H9 (cell line): ENCODE data around the gene BTBD8. TPM values are rescaled to one million over a fixed set of nuclear protein-coding genes. Genes with fewer than 3 reads are reported as not detected.
A peak's percentile ranks its signal among the peaks of the same experiment; 100 is the strongest.

Experiments used
- DNase-seq: peaks from one replicate; pipeline ENCODE4 v3.0.0-alpha.2; 2017
- H2AFZ ChIP-seq: one replicate; pipeline ENCODE4 v1.6.1; 2013; ENCODE audit warnings: mild to moderate bottlenecking, low read length, control low read depth, moderate library complexity
- H2AK5ac ChIP-seq: 2 replicates; pipeline ENCODE4 v1.6.1; 2013; ENCODE audit warnings: low read length, control low read depth, mixed read lengths; ENCODE audit not compliant: insufficient read length
- H2BK120ac ChIP-seq: one replicate; pipeline ENCODE4 v1.6.1; 2013; ENCODE audit warnings: low read depth, mild to moderate bottlenecking, low read length, control low read depth, inconsistent platforms; ENCODE audit not compliant: poor library complexity, severe bottlenecking
- H2BK12ac ChIP-seq: 2 replicates; pipeline ENCODE4 v1.6.1; 2013; ENCODE audit warnings: low read length, control low read depth, mixed read lengths, low read depth; ENCODE audit not compliant: insufficient read length
- H2BK15ac ChIP-seq: 2 replicates; pipeline ENCODE4 v1.6.1; 2013; ENCODE audit warnings: low read depth, low read length, control low read depth
- H2BK20ac ChIP-seq: one replicate; pipeline ENCODE4 v1.6.1; 2013; ENCODE audit warnings: low read depth, mild to moderate bottlenecking, low read length, control low read depth, inconsistent platforms; ENCODE audit not compliant: poor library complexity, severe bottlenecking
- H2BK5ac ChIP-seq: 2 replicates; pipeline ENCODE4 v1.6.1; 2013; ENCODE audit warnings: low read length, control low read depth, mixed read lengths; ENCODE audit not compliant: insufficient read length
- H3K14ac ChIP-seq: 2 replicates; pipeline ENCODE4 v1.6.1; 2013; ENCODE audit warnings: low read length, control low read depth; ENCODE audit not compliant: insufficient read depth
- H3K18ac ChIP-seq: 2 replicates; pipeline ENCODE4 v1.6.1; 2013; ENCODE audit warnings: low read depth, mild to moderate bottlenecking, mixed read lengths, low read length, control low read depth; ENCODE audit not compliant: insufficient read length
- H3K23ac ChIP-seq: 2 replicates; pipeline ENCODE4 v1.6.1; 2013; ENCODE audit warnings: low read length, control low read depth, mixed read lengths, low read depth; ENCODE audit not compliant: insufficient read length
- H3K23me2 ChIP-seq: 2 replicates; pipeline ENCODE4 v1.6.1; 2013; ENCODE audit warnings: low read depth, mild to moderate bottlenecking, mixed read lengths, low read length, control low read depth; ENCODE audit not compliant: insufficient read length, poor library complexity, severe bottlenecking
- H3K27ac ChIP-seq: 2 replicates; pipeline ENCODE4 v1.5.1; 2013; ENCODE audit warnings: low read length, control low read depth, mixed read lengths, low read depth; ENCODE audit not compliant: insufficient read length
- H3K27me3 ChIP-seq: 2 replicates; pipeline ENCODE4 v1.6.1; 2013; ENCODE audit warnings: low read length, control low read depth, inconsistent platforms; ENCODE audit not compliant: insufficient read depth
- H3K4ac ChIP-seq: 2 replicates; pipeline ENCODE4 v1.6.1; 2013; ENCODE audit warnings: low read depth, mild to moderate bottlenecking, control low read depth, inconsistent platforms, low read length, moderate library complexity
- H3K4me1 ChIP-seq: 2 replicates; pipeline ENCODE4 v1.6.1; 2013; ENCODE audit warnings: low read length, control low read depth, inconsistent platforms; ENCODE audit not compliant: insufficient read depth
- H3K4me2 ChIP-seq: 2 replicates; pipeline ENCODE4 v1.6.1; 2013; ENCODE audit warnings: low read length, control low read depth, mixed read lengths; ENCODE audit not compliant: insufficient read length, insufficient read depth
- H3K56ac ChIP-seq: 2 replicates; pipeline ENCODE4 v1.6.1; 2013; ENCODE audit warnings: low read depth, mild to moderate bottlenecking, mixed read lengths, low read length, control low read depth; ENCODE audit not compliant: insufficient read length
- H3K79me1 ChIP-seq: 2 replicates; pipeline ENCODE4 v1.6.1; 2013; ENCODE audit warnings: low read depth, mild to moderate bottlenecking, moderate library complexity, low read length, control low read depth, inconsistent platforms; ENCODE audit not compliant: insufficient read depth, poor library complexity, severe bottlenecking
- H3K79me2 ChIP-seq: 2 replicates; pipeline ENCODE4 v1.6.1; 2013; ENCODE audit warnings: low read length, control low read depth, inconsistent platforms; ENCODE audit not compliant: insufficient read depth
- H3K9ac ChIP-seq: 2 replicates; pipeline ENCODE4 v1.6.1; 2013; ENCODE audit warnings: low read length, control low read depth, mixed read lengths; ENCODE audit not compliant: insufficient read length; ENCODE audit errors: extremely low read depth
- H3K9me3 ChIP-seq: one replicate; pipeline ENCODE4 v1.6.1; 2013; ENCODE audit warnings: low read depth, low read length, inconsistent platforms; ENCODE audit not compliant: control insufficient read depth
- H3T11ph ChIP-seq: one replicate; pipeline ENCODE4 v1.6.1; 2013; ENCODE audit warnings: mild to moderate bottlenecking, low read length, control low read depth, inconsistent platforms
- H4K20me1 ChIP-seq: one replicate; pipeline ENCODE4 v1.6.1; 2013; ENCODE audit not compliant: control insufficient read depth, insufficient read length, insufficient read depth
- H4K5ac ChIP-seq: 2 replicates; pipeline ENCODE4 v1.6.1; 2013; ENCODE audit warnings: low read depth, mild to moderate bottlenecking, mixed read lengths, low read length, control low read depth; ENCODE audit not compliant: insufficient read length
- H4K8ac ChIP-seq: replicated peaks from 2 replicates; pipeline ENCODE4 v1.6.1; 2013; ENCODE audit warnings: low read length, control low read depth, mixed read lengths, low read depth; ENCODE audit not compliant: insufficient read length
- H4K91ac ChIP-seq: 2 replicates; pipeline ENCODE4 v1.6.1; 2013; ENCODE audit warnings: low read depth, mild to moderate bottlenecking, moderate library complexity, mixed read lengths, low read length, control low read depth; ENCODE audit not compliant: insufficient read length
- H3K27ac Mint-ChIP-seq, 3 experiments: 2 replicates in 2 of 3; 3 replicates in 1 of 3; pipeline ENCODE4 v1.8.0; 2020 to 2021; ENCODE audit warnings: mixed read lengths in 3 of 3, mild to moderate bottlenecking in 1 of 3, moderate library complexity in 1 of 3
- H3K27me3 Mint-ChIP-seq: 2 replicates; pipeline ENCODE4 v1.8.0; 2021; ENCODE audit warnings: low read depth, mild to moderate bottlenecking, moderate library complexity, mixed read lengths
- H3K36me3 Mint-ChIP-seq, 3 experiments: 2 replicates in 2 of 3; 3 replicates in 1 of 3; pipeline ENCODE4 v1.8.0; 2020 to 2021; ENCODE audit warnings: low read depth in 3 of 3, mixed read lengths in 3 of 3; ENCODE audit not compliant: insufficient read depth in 1 of 3
- H3K4me1 Mint-ChIP-seq, 2 experiments: 2 replicates each; pipeline ENCODE4 v1.8.0; 2020; ENCODE audit warnings: mixed read lengths in 2 of 2
- H3K4me3 Mint-ChIP-seq, 2 experiments: 2 replicates in 1 of 2; 3 replicates in 1 of 2; pipeline ENCODE4 v1.8.0; 2020 to 2021; ENCODE audit warnings: mild to moderate bottlenecking in 2 of 2, mixed read lengths in 2 of 2, moderate library complexity in 1 of 2
- H3K9me3 Mint-ChIP-seq, 2 experiments: 2 replicates in 1 of 2; 3 replicates in 1 of 2; pipeline ENCODE4 v1.8.0; 2020; ENCODE audit warnings: mild to moderate bottlenecking in 2 of 2, mixed read lengths in 2 of 2, moderate library complexity in 1 of 2
- WGBS: extraction: QIAGEN DNeasy Blood & Tissue Kit; methylation state at CpG from one replicate; pipeline ENCODE4 v1.1.7; 2013; ENCODE audit warnings: missing lambda C conversion rate, low lambda C conversion rate, mixed read lengths; ENCODE audit not compliant: insufficient read length; ENCODE audit errors: extremely low coverage; 5-methylcytosine and 5-hydroxymethylcytosine counted together
- total RNA-seq: library from RNA; stranded (reverse); gene quantifications from 2 replicates; pipeline ENCODE4 v1.2.1, GENCODE V29; 2021
- TF ChIP-seq, protein P1 (sequence below): fragments of 200-600 bp; sonication (generic); conservative IDR thresholded peaks from 3 replicates; pipeline ENCODE4 v1.8.0; 2021; ENCODE audit warnings: antibody characterized with exemption, mild to moderate bottlenecking

BTBD8 gene
- total RNA-seq, 1 experiment from 2014 or later = 1.4 TPM

GRCh38 chr1:92218559-92218958, 138.4 kb downstream of the BTBD8 start:
- Histone ChIP-seq H3K27me3 (no peaks in the 10 kb centered on the region), H3K9ac (no peak overlapping the region), H2AK5ac (no peak overlapping the region), H4K5ac (no peak overlapping the region), H3K14ac (no peak overlapping the region), H4K91ac (no peak overlapping the region), H3K79me2 (no peaks in the 10 kb centered on the region), H3K27ac (no peak overlapping the region), H3K18ac (no peak overlapping the region), H2BK20ac (no peak overlapping the region), H2BK5ac (no peak overlapping the region), H3K56ac (no peak overlapping the region), H3K4ac (no peak overlapping the region), H4K8ac (peak overlapping the region; percentile 67), H2BK15ac (no peak overlapping the region), H3T11ph (no peak overlapping the region), H3K9me3 (no peaks in the 10 kb centered on the region), H2AFZ (peak overlapping the region; percentile 40), H4K20me1 (no peaks in the 10 kb centered on the region), H3K79me1 (no peaks in the 10 kb centered on the region), H3K23me2 (no peaks in the 10 kb centered on the region), H2BK120ac (no peak overlapping the region), H2BK12ac (no peak overlapping the region), H3K4me1 (no peaks in the 10 kb centered on the region), H3K4me2 (no peak overlapping the region), H3K23ac (no peak overlapping the region)
- DNase-seq = peak; percentile 34
- Mint-ChIP-seq H3K9me3 (no peaks in the 10 kb centered on the region), H3K27ac (no peak overlapping the region), H3K4me1 (peaks cover 0 to 2% of the 10 kb centered on the region in 2 experiments; a peak in 2 of 4 replicates), H3K36me3 (no peaks in the 10 kb centered on the region; a peak in 1 of 7 replicates), H3K27me3 (no peaks in the 10 kb centered on the region), H3K4me3 (no peak overlapping the region)
- WGBS = no CpG with 5 or more reads among the region's 14 CpGs
- TF ChIP-seq, protein P1, sequence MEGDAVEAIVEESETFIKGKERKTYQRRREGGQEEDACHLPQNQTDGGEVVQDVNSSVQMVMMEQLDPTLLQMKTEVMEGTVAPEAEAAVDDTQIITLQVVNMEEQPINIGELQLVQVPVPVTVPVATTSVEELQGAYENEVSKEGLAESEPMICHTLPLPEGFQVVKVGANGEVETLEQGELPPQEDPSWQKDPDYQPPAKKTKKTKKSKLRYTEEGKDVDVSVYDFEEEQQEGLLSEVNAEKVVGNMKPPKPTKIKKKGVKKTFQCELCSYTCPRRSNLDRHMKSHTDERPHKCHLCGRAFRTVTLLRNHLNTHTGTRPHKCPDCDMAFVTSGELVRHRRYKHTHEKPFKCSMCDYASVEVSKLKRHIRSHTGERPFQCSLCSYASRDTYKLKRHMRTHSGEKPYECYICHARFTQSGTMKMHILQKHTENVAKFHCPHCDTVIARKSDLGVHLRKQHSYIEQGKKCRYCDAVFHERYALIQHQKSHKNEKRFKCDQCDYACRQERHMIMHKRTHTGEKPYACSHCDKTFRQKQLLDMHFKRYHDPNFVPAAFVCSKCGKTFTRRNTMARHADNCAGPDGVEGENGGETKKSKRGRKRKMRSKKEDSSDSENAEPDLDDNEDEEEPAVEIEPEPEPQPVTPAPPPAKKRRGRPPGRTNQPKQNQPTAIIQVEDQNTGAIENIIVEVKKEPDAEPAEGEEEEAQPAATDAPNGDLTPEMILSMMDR = no peak
